Ishikawa (cell line): ENCODE results near the gene USP7.

ENCODE experiments used
- CREB1 ChIP-seq: IDR thresholded peaks from 2 replicates; pipeline ENCODE4 v1.6.1; 2012; ENCODE audit warnings: low read depth
- RAD21 ChIP-seq: IDR thresholded peaks from 2 replicates; pipeline ENCODE4 v1.6.1; 2012; ENCODE audit warnings: low read depth
- TEAD4 ChIP-seq: IDR thresholded peaks from 2 replicates; pipeline ENCODE4 v1.6.1; 2012

- TF ChIP-seq TEAD4 (no peak), CREB1 (no peak), RAD21 (no peak)
These were observed 116.1 kb downstream of the USP7 start for GRCh38 chr16:8847623-8848022.
